Smooth muscle cell (in vitro differentiated cells): Measurements from ENCODE around the gene SHF. TPM values are rescaled to one million over a fixed set of nuclear protein-coding genes. Genes with fewer than 3 reads are reported as not detected.

Experiments
- DNase-seq: peaks from one replicate; lab custom pipeline; 2025; ENCODE audit not compliant: unreplicated experiment; lab: John Stamatoyannopoulos, UW
- H2AFZ ChIP-seq: fragments of 200-600 bp; sonication (generic); 2 replicates; pipeline ENCODE4 v1.6.0; 2016; ENCODE audit warnings: antibody characterized with exemption, low read depth, mild to moderate bottlenecking
- H3F3A ChIP-seq: fragments of 200-600 bp; sonication (generic); 2 replicates; pipeline ENCODE4 v1.6.0; 2017; ENCODE audit warnings: antibody characterized with exemption, low read depth
- H3K27ac ChIP-seq: fragments of 200-600 bp; sonication (generic); 2 replicates; pipeline ENCODE4 v1.5.1; 2016; ENCODE audit warnings: low read depth, mild to moderate bottlenecking
- H3K27me3 ChIP-seq: fragments of 200-600 bp; sonication (generic); 2 replicates; pipeline ENCODE4 v1.6.1; 2016; ENCODE audit warnings: low read depth, mild to moderate bottlenecking
- H3K36me3 ChIP-seq: fragments of 200-600 bp; sonication (generic); 2 replicates; pipeline ENCODE4 v1.5.1; 2016; ENCODE audit warnings: low read depth
- H3K4me1 ChIP-seq: fragments of 200-600 bp; sonication (generic); 2 replicates; pipeline ENCODE4 v1.5.1; 2016; ENCODE audit warnings: low read depth
- H3K4me2 ChIP-seq: fragments of 200-600 bp; sonication (generic); 2 replicates; pipeline ENCODE4 v1.6.0; 2016; ENCODE audit warnings: mild to moderate bottlenecking
- H3K4me3 ChIP-seq: fragments of 200-600 bp; sonication (generic); 2 replicates; pipeline ENCODE4 v1.5.1; 2016; ENCODE audit warnings: mild to moderate bottlenecking
- H3K79me2 ChIP-seq: fragments of 200-600 bp; sonication (generic); 2 replicates; pipeline ENCODE4 v1.6.0; 2016; ENCODE audit warnings: low read depth, mild to moderate bottlenecking
- H3K9ac ChIP-seq: fragments of 200-600 bp; sonication (generic); 2 replicates; pipeline ENCODE4 v1.6.0; 2016; ENCODE audit warnings: low read depth
- H3K9me3 ChIP-seq: fragments of 200-600 bp; sonication (generic); replicated peaks from 2 replicates; pipeline ENCODE4 v1.5.1; 2016; ENCODE audit warnings: low read depth
- H4K20me1 ChIP-seq: fragments of 200-600 bp; sonication (generic); 2 replicates; pipeline ENCODE4 v1.6.0; 2016; ENCODE audit warnings: low read depth
- CTCF ChIP-seq: fragments of 200-600 bp; sonication (generic); IDR thresholded peaks from 2 replicates; pipeline ENCODE4 v1.5.1; 2017; ENCODE audit warnings: borderline replicate concordance, mild to moderate bottlenecking, antibody characterized with exemption; ENCODE audit not compliant: insufficient read depth, poor library complexity, severe bottlenecking
- WGBS: methylation state at CpG from one replicate; pipeline ENCODE4 v1.1.7; 2016; ENCODE audit warnings: low lambda C conversion rate; 5-methylcytosine and 5-hydroxymethylcytosine counted together
- polyA plus RNA-seq: library from polyadenylated mRNA; unstranded; fragments of >200 nt; fragmentation: Nextera tagmentation; extraction: Ambion mirVana; gene quantifications from 2 replicates; pipeline ENCODE4 v1.2.1, GENCODE V29; 2016
- total RNA-seq: library from RNA; depleted of rRNA; stranded (reverse); fragments of >200 nt; gene quantifications from 2 replicates; pipeline ENCODE4 v1.2.3, GENCODE V29; 2014

SHF gene
- total and polyA plus RNA-seq, 2 experiments from 2014 or later = 16.4 to 41.3 TPM

GRCh38 chr15:45151998-45152828 is 35.6 kb downstream of the SHF start:
- WGBS = 95% methylated on average over 36 of the region's 36 CpGs
- Histone ChIP-seq H3K9me3 (no peaks in the 10 kb centered on the region), H3K36me3 (no peaks in the 10 kb centered on the region), H3K27ac (no peak overlapping the region), H3K4me2 (no peak overlapping the region), H3K27me3 (no peaks in the 10 kb centered on the region), H3K4me3 (no peak overlapping the region), H3F3A (no peaks in the 10 kb centered on the region), H3K4me1 (peaks cover 4% of the 10 kb centered on the region), H2AFZ (no peak overlapping the region), H3K9ac (no peak overlapping the region), H4K20me1 (no peaks in the 10 kb centered on the region), H3K79me2 (no peaks in the 10 kb centered on the region)
- no peak for DNase-seq
- TF ChIP-seq CTCF = no peak

- Histone ChIP-seq H3K27ac (no peak overlapping the region), H3K4me2 (no peak overlapping the region), H2AFZ (no peak overlapping the region), H3K27me3 (no peaks in the 10 kb centered on the region), H3K4me3 (no peak overlapping the region), H4K20me1 (no peaks in the 10 kb centered on the region), H3K4me1 (no peaks in the 10 kb centered on the region), H3K9me3 (no peaks in the 10 kb centered on the region), H3K36me3 (no peaks in the 10 kb centered on the region), H3F3A (no peaks in the 10 kb centered on the region), H3K9ac (no peak overlapping the region), H3K79me2 (no peaks in the 10 kb centered on the region)
- WGBS = 94% methylated on average over 6 of the region's 6 CpGs
- no peak for DNase-seq
- no peak for TF ChIP-seq CTCF
These were observed 36.8 kb downstream of the SHF start for GRCh38 chr15:45150997-45151396.

GRCh38 chr15:45150481-45150880 is 37.3 kb downstream of the SHF start:
- Histone ChIP-seq H2AFZ (no peak overlapping the region), H3K27ac (no peak overlapping the region), H3K4me3 (no peak overlapping the region), H3F3A (no peaks in the 10 kb centered on the region), H3K27me3 (no peaks in the 10 kb centered on the region), H3K9me3 (no peaks in the 10 kb centered on the region), H3K4me1 (no peaks in the 10 kb centered on the region), H3K36me3 (no peaks in the 10 kb centered on the region), H3K9ac (no peak overlapping the region), H4K20me1 (no peaks in the 10 kb centered on the region), H3K4me2 (no peak overlapping the region), H3K79me2 (no peaks in the 10 kb centered on the region)
- WGBS = 80% methylated on average over 6 of the region's 6 CpGs
- DNase-seq = no peak
- no peak for TF ChIP-seq CTCF

- H3K4me2 ChIP-seq = no peak overlapping the region
- 71% methylated on average over 1 of the region's 1 CpG for WGBS
- no peaks in the 10 kb centered on the region for H3K36me3 ChIP-seq
- TF ChIP-seq CTCF = no peak
- no peaks in the 10 kb centered on the region for H3K9me3 ChIP-seq
- no peak overlapping the region for H3K27ac ChIP-seq
- no peak overlapping the region for H3K4me3 ChIP-seq
- no peaks in the 10 kb centered on the region for H3K79me2 ChIP-seq
- no peak for DNase-seq
- no peaks in the 10 kb centered on the region for H4K20me1 ChIP-seq
- no peaks in the 10 kb centered on the region for H3K4me1 ChIP-seq
- H3K27me3 ChIP-seq = no peaks in the 10 kb centered on the region
- H2AFZ ChIP-seq = no peak overlapping the region
- H3K9ac ChIP-seq = no peak overlapping the region
- H3F3A ChIP-seq = no peaks in the 10 kb centered on the region
These were observed 38.7 kb downstream of the SHF start for GRCh38 chr15:45149060-45149459.
